HG02840 (cell line): Measurements from ENCODE around the gene GUSB.
"Not testable (repeated sequence)": the region's sequence is repeated elsewhere in the genome, so short reads cannot be mapped to it uniquely, and the experiment has no call there.

ENCODE experiments used
- ATAC-seq: cut with Tn5 transposase; IDR thresholded peaks from one replicate; pipeline ENCODE4 v1.9.1; 2021; ENCODE audit warnings: mild to moderate bottlenecking, moderate library complexity, moderate number of reproducible peaks; ENCODE audit not compliant: unreplicated experiment, low FRiP score

GUSB gene

GRCh38 chr7:65981965-65982792 lies at the start of gene GUSB:
GUSB (minus strand) TSS chr7:65982213; CDS start chr7:65982183, 30 bp downstream.
- peak; percentile 77 for ATAC-seq

GRCh38 chr7:66028342-66028741 lies 46.3 kb upstream of the GUSB start:
- not testable (repeated sequence) for ATAC-seq

- ATAC-seq, result no peak
Observed at GRCh38 chr7:66016131-66016461, 34.1 kb upstream of the GUSB start.

- ATAC-seq, result no peak
Observed at GRCh38 chr7:66015440-66016130, 33.6 kb upstream of the GUSB start.

- ATAC-seq, result no peak
Observed at GRCh38 chr7:66013938-66014337, 31.9 kb upstream of the GUSB start.

- no peak for ATAC-seq
Observed at GRCh38 chr7:66007232-66007631, 25.2 kb upstream of the GUSB start.

- ATAC-seq, result not testable (repeated sequence)
Observed at GRCh38 chr7:66005115-66005671, 23.2 kb upstream of the GUSB start.

GRCh38 chr7:66000823-66001417 lies 18.9 kb upstream of the GUSB start:
- not testable (repeated sequence) for ATAC-seq

- not testable (repeated sequence) for ATAC-seq
Observed at GRCh38 chr7:65994984-65995383, 13.0 kb upstream of the GUSB start.

GRCh38 chr7:65992526-65992925 lies 10.5 kb upstream of the GUSB start:
- ATAC-seq, result no peak

- ATAC-seq, result not testable (repeated sequence)
Observed at GRCh38 chr7:65991829-65992228, 9.8 kb upstream of the GUSB start.

- no peak for ATAC-seq
Observed at GRCh38 chr7:65989694-65990080, 7.7 kb upstream of the GUSB start.

GRCh38 chr7:65988503-65988902 lies 6.5 kb upstream of the GUSB start:
- not testable (repeated sequence) for ATAC-seq

GRCh38 chr7:65988084-65988483 lies 6.1 kb upstream of the GUSB start:
- no peak for ATAC-seq

GRCh38 chr7:65983965-65984658 lies 2.1 kb upstream of the GUSB start:
- ATAC-seq, result no peak

- ATAC-seq, result peak; percentile 51
Observed at GRCh38 chr7:65980478-65981250, 1.3 kb downstream of the GUSB start.

GRCh38 chr7:65979583-65980477 lies 2.2 kb downstream of the GUSB start:
- ATAC-seq, result no peak

- no peak for ATAC-seq
Observed at GRCh38 chr7:65978891-65979582, 3.0 kb downstream of the GUSB start.
